Astrocyte of the cerebellum (primary cell): ENCODE data around the gene KLHL33.

Source experiments
- DNase-seq: peaks from one replicate; pipeline ENCODE4 v3.0.0-alpha.2; 2011; ENCODE audit warnings: low read depth
- H3K4me3 ChIP-seq: 2 replicates; pipeline ENCODE4 v1.5.1; 2011; ENCODE audit warnings: mild to moderate bottlenecking, low read depth, low read length, moderate library complexity
- in situ Hi-C: cut with HindIII; loops from 2 replicates; pipeline ENCODE4 v1.10.0; 2017; ENCODE audit warnings: low sequenced_read_pairs
- TF ChIP-seq, protein P1 (sequence below): IDR thresholded peaks from 2 replicates; pipeline ENCODE4 v1.5.1; 2012; ENCODE audit warnings: low read length, low read depth, moderate library complexity, mild to moderate bottlenecking; ENCODE audit errors: missing control alignments

The KLHL33 gene

GRCh38 chr14:20383032-20383431 is 52.9 kb downstream of the KLHL33 start:
- no peak for DNase-seq
- H3K4me3 ChIP-seq, result no peak overlapping the region
- TF ChIP-seq, protein P1, sequence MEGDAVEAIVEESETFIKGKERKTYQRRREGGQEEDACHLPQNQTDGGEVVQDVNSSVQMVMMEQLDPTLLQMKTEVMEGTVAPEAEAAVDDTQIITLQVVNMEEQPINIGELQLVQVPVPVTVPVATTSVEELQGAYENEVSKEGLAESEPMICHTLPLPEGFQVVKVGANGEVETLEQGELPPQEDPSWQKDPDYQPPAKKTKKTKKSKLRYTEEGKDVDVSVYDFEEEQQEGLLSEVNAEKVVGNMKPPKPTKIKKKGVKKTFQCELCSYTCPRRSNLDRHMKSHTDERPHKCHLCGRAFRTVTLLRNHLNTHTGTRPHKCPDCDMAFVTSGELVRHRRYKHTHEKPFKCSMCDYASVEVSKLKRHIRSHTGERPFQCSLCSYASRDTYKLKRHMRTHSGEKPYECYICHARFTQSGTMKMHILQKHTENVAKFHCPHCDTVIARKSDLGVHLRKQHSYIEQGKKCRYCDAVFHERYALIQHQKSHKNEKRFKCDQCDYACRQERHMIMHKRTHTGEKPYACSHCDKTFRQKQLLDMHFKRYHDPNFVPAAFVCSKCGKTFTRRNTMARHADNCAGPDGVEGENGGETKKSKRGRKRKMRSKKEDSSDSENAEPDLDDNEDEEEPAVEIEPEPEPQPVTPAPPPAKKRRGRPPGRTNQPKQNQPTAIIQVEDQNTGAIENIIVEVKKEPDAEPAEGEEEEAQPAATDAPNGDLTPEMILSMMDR, result no peak
- in situ Hi-C loops, result no loop called here

- DNase-seq, result no peak
- TF ChIP-seq, protein P1, result no peak
- H3K4me3 ChIP-seq, result no peak overlapping the region
- in situ Hi-C loops, result no loop called here
These were observed 53.4 kb downstream of the KLHL33 start for GRCh38 chr14:20382526-20382925.

DNA sequence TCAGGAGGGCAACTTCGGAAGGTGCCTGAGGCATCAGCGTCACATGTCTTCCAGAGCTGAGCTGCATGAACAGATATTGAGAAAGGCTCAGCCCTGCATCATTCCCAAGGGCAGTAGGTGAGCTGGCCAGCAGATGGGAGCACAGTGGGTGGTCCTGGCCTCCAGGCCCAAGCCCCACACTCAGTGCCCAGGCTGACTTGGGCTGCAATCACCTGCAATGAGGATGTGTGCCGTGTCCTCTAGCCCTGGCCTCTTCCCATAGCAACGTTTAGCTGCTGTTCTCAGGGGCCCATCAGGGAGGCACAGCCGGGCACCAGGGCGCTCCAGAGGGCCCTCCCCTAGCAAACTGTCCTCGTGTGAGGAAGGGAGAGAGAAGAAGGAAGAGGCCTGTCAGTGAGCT is 54.6 kb downstream of the KLHL33 start:
- no peak for DNase-seq
- TF ChIP-seq, protein P1, result no peak
- in situ Hi-C loops, result no loop called here
- H3K4me3 ChIP-seq, result no peak overlapping the region

- TF ChIP-seq, protein P1, result no peak
- no peak for DNase-seq
- H3K4me3 ChIP-seq, result no peak overlapping the region
- in situ Hi-C loops, result no loop called here
These were observed 55.3 kb downstream of the KLHL33 start for GRCh38 chr14:20380681-20381080.

- H3K4me3 ChIP-seq, result no peak overlapping the region
- TF ChIP-seq, protein P1, result no peak
- in situ Hi-C loops, result no loop called here
- no peak for DNase-seq
These were observed 56.2 kb downstream of the KLHL33 start for GRCh38 chr14:20379743-20380142.

DNA sequence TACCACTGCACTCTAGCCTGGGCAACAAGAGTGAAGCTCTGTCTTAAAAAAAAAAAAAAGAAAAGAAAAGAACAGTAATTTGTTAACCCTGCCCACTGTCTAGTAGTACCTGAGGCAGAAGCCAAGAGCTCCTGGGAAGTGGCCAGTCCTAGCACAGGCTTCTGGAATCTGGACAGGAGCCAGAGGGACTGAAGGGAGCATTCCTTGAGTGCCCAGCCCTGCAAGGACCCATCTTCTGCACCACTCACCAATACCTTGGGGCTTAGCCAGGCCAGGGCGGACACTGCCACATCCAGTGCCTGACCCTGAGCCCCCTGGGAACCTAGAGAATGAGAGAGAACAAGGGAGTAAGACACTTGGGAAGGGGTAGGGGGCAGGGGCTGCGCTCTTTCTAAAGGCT is 58.8 kb downstream of the KLHL33 start:
- DNase-seq, result no peak
- TF ChIP-seq, protein P1, result no peak
- in situ Hi-C loops, result no loop called here
- no peak overlapping the region for H3K4me3 ChIP-seq

DNA sequence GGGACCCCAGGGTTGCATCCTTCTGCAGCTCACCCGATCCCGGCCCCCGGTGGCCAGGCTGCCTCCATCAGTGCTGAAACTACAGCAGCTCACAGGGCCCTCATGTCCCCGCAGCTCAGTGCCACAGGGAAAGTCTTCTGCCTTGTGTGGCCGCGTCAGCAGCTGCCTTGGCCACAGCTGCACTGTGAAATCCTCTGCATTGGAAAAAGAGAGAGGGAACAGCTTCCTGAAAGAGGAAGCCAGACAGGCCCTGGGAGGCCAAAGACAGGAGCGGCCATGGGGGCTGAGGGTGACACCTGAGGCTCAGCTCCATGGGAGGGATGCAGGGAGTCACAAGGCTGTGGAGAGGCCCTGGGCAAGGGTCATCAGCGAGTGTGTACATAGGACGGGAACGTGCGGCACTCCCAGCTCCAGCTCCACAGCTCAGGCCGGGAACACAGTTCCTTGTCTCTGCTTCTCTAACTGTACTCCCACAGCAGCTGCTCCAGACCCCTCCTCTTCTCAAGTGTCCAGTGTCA is 59.8 kb downstream of the KLHL33 start:
- TF ChIP-seq, protein P1, result no peak
- in situ Hi-C loops, result no loop called here
- H3K4me3 ChIP-seq, result no peak overlapping the region
- no peak for DNase-seq
